ENCODE measurements around the gene IL3. TPM values are rescaled to one million over a fixed set of nuclear protein-coding genes. Genes with fewer than 3 reads are reported as not detected.

Gene IL3
- polyA plus RNA-seq, 6 donors from 2014 or later: not detected

DNA sequence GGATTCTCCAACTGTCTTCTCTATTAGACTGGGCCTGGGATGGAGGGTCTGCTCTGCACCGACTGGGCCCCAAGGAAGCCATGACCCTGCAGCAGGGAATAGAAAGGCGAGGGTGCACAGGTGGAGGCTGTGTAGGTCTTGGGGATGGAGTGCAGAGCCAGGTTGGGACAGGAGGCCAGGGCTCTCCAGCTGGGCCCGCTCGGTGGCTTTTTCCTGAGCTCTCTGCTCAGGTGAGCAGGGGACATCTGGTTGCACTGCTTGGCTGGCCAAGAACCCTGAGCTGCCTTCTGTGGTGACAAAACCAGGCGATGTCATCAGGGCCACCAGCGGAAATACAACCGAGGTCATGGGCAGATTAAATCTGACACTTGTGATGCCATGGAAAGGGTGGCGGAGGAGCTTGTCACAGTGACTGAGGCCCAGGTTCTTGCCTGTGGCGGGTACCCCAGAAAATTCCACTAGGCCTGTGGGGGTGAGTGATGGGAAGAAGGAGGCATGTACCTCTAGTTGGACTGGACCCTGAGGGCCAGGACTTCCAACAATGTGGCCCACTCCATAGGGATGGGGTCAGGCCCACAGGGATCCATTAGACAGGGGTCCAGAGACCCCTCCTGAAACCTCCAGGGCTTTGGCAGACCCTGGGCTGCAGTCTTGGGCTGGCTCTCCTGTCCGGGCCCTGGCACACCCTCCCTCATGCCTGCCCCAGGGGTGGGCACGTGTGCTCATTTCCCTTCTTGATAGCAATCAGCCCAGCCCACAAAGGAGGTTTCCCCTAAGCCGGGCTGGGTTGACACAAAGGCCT is 4.4 kb upstream of the IL3 start:
- DNase-seq: no peak
- H3K27me3 Mint-ChIP-seq: peaks cover 0 to 9% (median 6%) of the 10 kb centered on the region in 3 donors
- no peak for ATAC-seq (ENCODE audit: low read depth in 2 of 2)
- no peaks in the 10 kb centered on the region for H3K9me3 Mint-ChIP-seq
- peak overlapping the region in 1 of 8 donors; percentile 30 for H3K4me3 Mint-ChIP-seq
- peaks cover 0 to 4% (median 0%) of the 10 kb centered on the region in 3 donors for H3K4me1 Mint-ChIP-seq
- H3K27ac Mint-ChIP-seq: no peak overlapping the region
- no peaks in the 10 kb centered on the region for H3K36me3 Mint-ChIP-seq

DNA sequence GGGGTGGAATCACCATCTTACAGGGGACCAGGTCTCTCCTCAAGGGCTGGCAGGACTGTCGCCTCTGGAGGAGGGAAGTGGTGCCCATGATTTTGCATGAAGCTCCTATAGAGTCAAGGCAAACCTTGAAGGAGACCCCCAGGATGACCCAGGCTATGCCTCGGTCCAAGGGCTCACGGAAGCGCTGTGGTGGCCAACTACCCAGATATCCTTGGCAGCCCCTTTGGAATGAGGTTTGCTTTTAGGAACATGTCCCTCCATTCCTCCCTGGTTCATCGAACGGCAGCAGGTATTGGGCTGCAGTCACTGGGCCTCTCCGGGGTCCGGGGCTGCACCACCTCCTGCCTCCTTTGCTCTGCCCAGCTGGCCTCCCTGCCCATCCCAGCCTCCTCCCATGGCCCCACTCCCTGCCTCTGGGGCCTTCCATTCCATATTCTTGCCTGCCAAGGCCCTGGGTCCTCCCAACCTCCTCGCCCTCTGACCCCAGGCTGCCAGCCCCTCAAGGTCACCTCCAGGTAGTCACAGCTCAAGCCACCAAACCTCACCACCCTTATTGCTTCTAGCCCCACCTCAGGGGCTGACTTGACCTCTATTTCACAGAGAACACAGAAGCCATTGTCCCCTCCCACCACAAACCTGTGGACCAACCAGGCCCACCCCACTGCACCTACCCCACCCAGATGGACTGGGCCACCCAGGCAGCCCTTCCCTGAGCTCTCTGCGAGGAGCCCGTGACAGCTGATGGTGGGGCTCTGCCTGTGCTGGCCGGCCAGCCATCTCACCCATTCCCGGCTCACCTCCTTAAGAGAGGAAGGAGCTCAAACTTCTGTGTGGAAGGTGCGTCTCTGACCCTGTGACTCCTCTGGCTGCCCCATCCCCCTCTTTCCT is 3.6 kb upstream of the IL3 start:
- Mint-ChIP-seq H3K27me3 (peaks cover 0 to 4% (median 0%) of the 10 kb centered on the region in 3 donors), H3K27ac (no peak overlapping the region), H3K4me3 (no peak overlapping the region), H3K36me3 (no peaks in the 10 kb centered on the region), H3K4me1 (peaks cover 0 to 9% (median 0%) of the 10 kb centered on the region in 3 donors), H3K9me3 (no peaks in the 10 kb centered on the region)
- DNase-seq (no peak), ATAC-seq (ENCODE audit: low read depth in 2 of 2) (no peak)

DNA sequence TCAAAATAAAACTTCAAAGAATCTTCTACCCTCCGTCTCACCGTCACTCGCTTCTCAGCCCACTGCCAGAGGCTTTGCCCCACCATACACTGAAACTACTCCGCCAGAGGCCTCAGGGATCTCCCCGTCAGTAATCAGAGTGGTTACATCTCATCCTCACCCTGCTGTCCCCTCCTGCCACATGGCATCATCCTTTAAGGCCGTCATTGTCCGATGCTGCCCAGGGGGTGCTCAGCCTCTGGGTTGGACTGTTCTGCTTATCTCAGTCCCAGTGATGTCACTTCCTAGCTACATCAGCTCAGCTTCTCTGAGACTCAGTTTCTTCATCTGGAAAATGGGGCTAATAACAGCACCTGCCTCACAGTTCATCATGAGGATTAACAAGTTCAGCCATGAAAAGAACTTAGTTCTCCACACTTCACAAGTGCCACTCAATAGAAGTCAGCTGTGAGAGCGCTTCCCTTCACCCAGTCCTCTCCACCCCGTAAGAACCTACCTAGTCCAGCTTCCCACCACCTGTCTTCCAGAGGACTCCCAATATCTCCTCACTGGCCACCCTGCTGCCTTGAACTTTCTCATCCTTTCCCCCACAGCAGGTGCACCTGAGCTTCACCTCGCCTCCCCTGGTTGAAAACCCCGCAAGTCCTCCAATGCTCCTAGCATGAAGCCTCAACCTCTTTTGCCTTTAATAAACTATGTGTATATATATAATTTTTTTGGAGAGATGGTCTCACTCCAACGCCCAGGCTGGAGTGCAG is 2.8 kb upstream of the IL3 start:
- Mint-ChIP-seq H3K36me3 (no peaks in the 10 kb centered on the region), H3K4me3 (no peak overlapping the region), H3K27me3 (no peaks in the 10 kb centered on the region), H3K9me3 (no peaks in the 10 kb centered on the region), H3K4me1 (peaks cover 0 to 9% (median 0%) of the 10 kb centered on the region in 3 donors), H3K27ac (peak overlapping the region in 2 of 6 donors; percentile 23 to 47)
- ATAC-seq (ENCODE audit: low read depth in 2 of 2) (no peak), DNase-seq (no peak)

DNA sequence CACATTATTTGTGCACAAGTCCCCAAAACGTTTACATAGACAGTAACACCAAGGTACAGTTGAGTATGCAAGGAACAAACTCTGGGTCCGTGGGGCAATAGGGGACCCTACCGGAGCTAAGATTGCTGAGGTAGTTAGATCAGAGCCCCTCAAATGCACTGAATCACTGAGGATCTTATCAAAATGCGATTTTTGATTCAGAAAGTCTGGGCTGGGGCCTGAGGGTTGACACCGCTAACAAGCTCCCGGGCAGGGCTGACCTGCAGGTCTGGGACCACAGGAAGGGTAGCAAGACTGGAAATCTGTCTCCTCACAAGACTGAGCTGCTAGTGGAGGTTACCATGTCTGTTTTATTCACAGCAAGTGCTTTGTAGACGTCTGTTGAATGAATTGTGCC is 1.8 kb upstream of the IL3 start:
- ATAC-seq (ENCODE audit: low read depth in 2 of 2) (no peak), DNase-seq (no peak)
- H3K36me3 Mint-ChIP-seq: no peaks in the 10 kb centered on the region
- H3K9me3 Mint-ChIP-seq: no peaks in the 10 kb centered on the region
- peaks cover 4 to 14% (median 5%) of the 10 kb centered on the region in 3 donors for H3K4me1 Mint-ChIP-seq
- no peak overlapping the region for H3K27ac Mint-ChIP-seq
- H3K27me3 Mint-ChIP-seq: no peaks in the 10 kb centered on the region
- no peak overlapping the region for H3K4me3 Mint-ChIP-seq

DNA sequence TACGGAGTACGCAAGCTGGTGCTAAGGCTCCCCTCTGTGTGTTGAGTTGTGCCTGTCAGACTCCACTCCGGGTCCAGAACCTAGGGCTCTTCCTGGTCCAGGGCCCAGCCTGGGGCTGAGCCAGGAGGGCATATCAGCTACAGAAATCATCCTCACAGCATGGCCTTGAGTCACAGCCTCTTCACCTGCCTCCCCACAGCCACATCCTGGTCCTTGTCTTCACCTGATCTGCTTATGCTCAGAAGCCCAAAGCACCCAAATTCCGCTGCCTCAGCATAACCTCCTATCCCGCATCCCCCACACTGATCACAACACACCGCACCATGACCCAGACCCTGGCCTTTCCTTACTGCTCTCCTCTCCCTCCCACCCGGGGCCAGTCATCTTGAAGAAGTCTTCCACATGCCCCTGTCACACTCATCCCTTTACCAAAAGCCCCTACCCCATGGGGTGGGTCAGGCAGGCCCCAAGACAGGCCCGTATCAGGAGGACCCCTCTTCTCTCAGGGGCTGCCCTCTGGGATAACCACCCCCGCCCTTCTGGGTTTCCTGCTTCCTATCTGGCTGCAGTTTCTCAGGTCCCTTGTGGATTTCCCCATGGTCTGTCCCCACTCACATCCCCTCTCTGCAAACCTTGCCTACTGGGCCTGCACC is 1.3 kb upstream of the IL3 start:
- DNase-seq (no peak), ATAC-seq (ENCODE audit: low read depth in 2 of 2) (no peak)
- Mint-ChIP-seq H3K27me3 (no peaks in the 10 kb centered on the region), H3K9me3 (no peaks in the 10 kb centered on the region), H3K4me1 (peaks cover 4 to 15% (median 7%) of the 10 kb centered on the region in 3 donors), H3K27ac (peak overlapping the region in 2 of 6 donors; percentile 32 to 38), H3K36me3 (no peaks in the 10 kb centered on the region), H3K4me3 (no peak overlapping the region)

DNA sequence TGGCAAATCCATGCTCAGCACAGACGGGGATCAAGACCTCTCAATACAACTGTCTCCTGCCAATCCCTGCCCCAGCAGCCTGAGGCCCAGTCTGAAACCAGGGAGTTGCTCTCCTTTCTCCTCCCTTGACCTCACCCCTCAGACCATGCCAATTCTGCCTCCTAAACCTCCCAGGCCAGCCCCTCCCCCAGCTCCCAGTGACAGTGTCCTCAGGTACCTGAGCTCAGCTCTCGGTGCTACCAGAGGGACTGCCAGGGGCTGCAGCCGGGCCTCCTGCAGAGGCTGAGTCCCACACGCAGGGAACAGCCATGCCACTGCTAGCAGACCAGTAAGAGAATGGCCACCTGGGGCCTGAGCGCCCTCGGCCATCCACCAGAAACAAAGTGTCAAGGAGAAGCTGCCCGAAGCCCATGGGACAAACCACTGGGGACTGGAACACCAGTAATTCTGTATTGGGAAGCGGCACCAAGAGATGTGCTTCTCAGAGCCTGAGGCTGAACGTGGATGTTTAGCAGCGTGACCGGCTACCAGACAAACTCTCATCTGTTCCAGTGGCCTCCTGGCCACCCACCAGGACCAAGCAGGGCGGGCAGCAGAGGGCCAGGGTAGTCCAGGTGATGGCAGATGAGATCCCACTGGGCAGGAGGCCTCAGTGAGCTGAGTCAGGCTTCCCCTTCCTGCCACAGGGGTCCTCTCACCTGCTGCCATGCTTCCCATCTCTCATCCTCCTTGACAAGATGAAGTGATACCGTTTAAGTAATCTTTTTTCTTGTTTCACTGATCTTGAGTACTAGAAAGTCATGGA is 557 bp upstream of the IL3 start:
- peak overlapping the region in 2 of 6 donors; percentile 38 for H3K27ac Mint-ChIP-seq
- H3K4me1 Mint-ChIP-seq: peaks cover 8 to 15% (median 12%) of the 10 kb centered on the region in 3 donors

DNA sequence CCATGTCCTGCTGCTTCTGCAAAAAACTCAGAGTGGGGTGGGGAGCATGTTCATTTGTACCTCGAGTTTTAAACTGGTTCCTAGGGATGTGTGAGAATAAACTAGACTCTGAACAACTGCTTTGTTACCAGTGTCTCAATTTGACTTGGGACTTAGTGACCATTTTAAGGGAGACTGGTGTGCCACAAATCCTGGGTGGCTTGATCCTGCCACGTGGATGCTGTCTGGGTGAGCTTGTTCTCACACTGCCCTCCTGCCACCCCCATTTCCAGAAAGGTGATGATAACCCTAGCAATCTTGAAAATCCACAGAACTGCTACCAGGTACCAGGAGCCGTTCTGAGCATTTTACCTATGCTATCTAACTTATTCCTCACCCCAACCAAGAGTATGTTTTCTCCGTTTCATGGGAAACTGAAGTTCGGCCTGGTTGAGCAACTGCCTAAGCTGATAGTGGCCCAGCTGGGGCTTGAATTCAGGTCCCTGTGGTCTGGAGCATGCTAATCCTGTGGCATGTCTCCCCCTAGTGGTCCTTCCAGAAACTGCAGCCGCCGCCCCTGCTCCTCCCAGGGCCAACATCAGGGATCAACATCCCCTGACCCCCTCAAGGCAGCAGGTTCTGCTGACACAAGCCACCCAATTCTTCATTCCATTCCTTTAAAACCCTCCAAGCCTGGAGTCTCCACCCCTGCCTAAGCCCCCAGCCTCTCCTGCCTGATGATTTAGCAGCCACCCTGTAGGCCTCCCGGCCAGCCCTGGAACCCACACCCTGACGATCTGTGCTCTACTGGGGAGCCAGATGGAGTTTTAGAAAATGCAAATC is 2.8 kb downstream of the IL3 start:
- peak; percentile 64 to 67 for ATAC-seq (ENCODE audit: low read depth in 2 of 2)
- no peaks in the 10 kb centered on the region for H3K36me3 Mint-ChIP-seq
- no peak overlapping the region for H3K27ac Mint-ChIP-seq

More for the DNA sequence above, 557 bp upstream of the IL3 start:
- Mint-ChIP-seq H3K27me3 (no peaks in the 10 kb centered on the region), H3K4me3 (no peak overlapping the region), H3K36me3 (no peaks in the 10 kb centered on the region), H3K9me3 (no peaks in the 10 kb centered on the region)
- ATAC-seq (ENCODE audit: low read depth in 2 of 2) (no peak), DNase-seq (no peak)

DNA sequence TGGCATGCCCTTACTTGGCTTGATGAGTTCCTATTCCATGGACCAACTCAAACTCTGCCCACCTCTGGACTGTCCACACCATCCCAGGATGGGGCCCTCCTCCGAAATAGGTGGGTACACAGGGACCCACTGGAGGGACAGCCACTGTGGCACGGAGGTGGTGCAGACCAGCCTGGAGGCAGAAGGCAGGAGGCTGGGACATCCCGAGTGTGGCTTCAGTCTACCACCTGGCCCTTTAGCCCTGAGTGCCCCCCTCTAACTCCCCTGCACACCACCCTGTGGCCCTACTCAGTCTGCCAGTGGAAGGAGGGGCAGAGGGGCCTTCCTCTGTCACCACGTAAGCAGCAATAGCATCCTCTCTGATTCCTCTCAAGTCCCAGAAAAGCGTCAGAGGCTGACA is 3.7 kb downstream of the IL3 start:
- H3K27me3 Mint-ChIP-seq: no peaks in the 10 kb centered on the region
- H3K4me3 Mint-ChIP-seq: no peak overlapping the region
- no peak for DNase-seq
- H3K4me1 Mint-ChIP-seq: peaks cover 8 to 15% (median 12%) of the 10 kb centered on the region in 3 donors
- no peak overlapping the region for H3K27ac Mint-ChIP-seq
- no peaks in the 10 kb centered on the region for H3K36me3 Mint-ChIP-seq
- no peaks in the 10 kb centered on the region for H3K9me3 Mint-ChIP-seq
- ATAC-seq (ENCODE audit: low read depth in 2 of 2): no peak

More for the DNA sequence above, 2.8 kb downstream of the IL3 start:
- peaks cover 8 to 15% (median 12%) of the 10 kb centered on the region in 3 donors for H3K4me1 Mint-ChIP-seq
- DNase-seq: peak; percentile 54
- H3K27me3 Mint-ChIP-seq: no peaks in the 10 kb centered on the region
- no peaks in the 10 kb centered on the region for H3K9me3 Mint-ChIP-seq
- H3K4me3 Mint-ChIP-seq: no peak overlapping the region

DNA sequence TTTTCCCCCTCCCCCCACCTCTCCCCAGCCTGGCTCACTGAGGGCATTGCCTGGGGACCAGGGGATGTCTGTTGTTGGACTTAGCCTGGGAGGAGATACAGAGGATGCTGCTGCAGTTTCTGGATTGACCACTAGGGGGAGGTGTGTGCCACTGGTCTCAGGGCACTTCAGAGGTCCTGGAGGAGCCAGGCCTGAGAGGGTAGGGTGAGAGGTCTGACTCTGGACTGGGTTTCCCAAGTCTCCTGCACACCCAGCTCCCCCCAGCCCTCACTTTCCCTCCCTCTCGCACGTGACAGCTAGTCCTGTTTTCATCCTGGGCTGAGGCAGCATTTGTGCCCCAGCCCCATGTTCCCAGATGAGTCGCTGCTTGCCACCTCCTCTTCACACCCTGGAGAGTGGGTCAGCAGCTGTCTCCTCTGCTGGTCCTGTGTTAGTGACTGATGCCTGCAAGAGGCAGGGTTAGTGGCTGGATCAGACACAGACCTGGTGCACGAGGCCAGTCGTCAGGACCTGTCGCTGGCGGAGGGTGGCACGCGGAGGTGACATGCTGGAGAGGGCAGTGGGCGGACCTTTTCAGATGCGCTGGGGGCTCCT is 4.4 kb downstream of the IL3 start:
- H3K27me3 Mint-ChIP-seq: no peaks in the 10 kb centered on the region
- ATAC-seq (ENCODE audit: low read depth in 2 of 2) (peak; percentile 67 to 74), DNase-seq (peak; percentile 60)
- no peaks in the 10 kb centered on the region for H3K36me3 Mint-ChIP-seq
- no peaks in the 10 kb centered on the region for H3K9me3 Mint-ChIP-seq
- no peak overlapping the region for H3K4me3 Mint-ChIP-seq
- no peak overlapping the region for H3K27ac Mint-ChIP-seq
- peaks cover 8 to 15% (median 12%) of the 10 kb centered on the region in 3 donors for H3K4me1 Mint-ChIP-seq

DNA sequence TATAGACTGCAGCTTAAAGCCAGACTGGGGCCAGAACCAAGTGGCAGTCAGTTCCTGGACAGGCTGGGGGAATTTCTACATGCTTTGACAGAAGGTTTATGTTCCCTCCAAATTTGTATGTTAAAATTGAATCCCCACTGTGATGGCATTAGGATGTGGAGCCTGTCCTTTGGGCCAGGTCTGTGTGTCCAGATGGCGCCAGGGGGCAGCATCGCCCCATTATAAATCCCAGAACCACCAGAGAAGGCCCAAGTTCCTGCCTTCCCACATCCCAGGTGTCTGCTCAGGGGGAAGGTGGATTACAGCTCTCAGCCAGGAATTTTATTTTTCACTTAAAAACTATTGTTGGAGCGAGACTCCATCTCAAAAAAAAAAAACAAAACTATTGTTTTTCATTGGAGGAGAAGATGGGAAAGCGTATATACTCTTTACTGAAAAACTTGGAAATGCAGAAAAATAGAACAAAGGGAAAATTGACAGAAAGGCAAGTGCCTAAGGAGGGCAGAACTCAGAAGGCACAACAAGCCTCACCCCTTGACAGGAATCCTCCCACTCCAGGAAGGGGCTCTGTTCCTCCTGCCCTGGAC is 5.0 kb downstream of the IL3 start:
- peaks cover 8 to 15% (median 12%) of the 10 kb centered on the region in 3 donors for H3K4me1 Mint-ChIP-seq
- no peak for DNase-seq
- no peaks in the 10 kb centered on the region for H3K27me3 Mint-ChIP-seq
- peak; percentile 46 to 52 for ATAC-seq (ENCODE audit: low read depth in 2 of 2)
- H3K27ac Mint-ChIP-seq: peak overlapping the region in 2 of 6 donors; percentile 49 to 61
- H3K36me3 Mint-ChIP-seq: no peaks in the 10 kb centered on the region
- no peak overlapping the region for H3K4me3 Mint-ChIP-seq
- no peaks in the 10 kb centered on the region for H3K9me3 Mint-ChIP-seq

All from naive B cell (primary cell).